Dedifferentiated amniotic fluid mesenchymal stem cell (primary cell): ENCODE measurements around the gene EFL1.

Source experiments
- DNase-seq: peaks from one replicate; pipeline ENCODE4 v3.0.0-alpha.2; 2016; ENCODE audit errors: extremely low spot score

Gene EFL1

DNA sequence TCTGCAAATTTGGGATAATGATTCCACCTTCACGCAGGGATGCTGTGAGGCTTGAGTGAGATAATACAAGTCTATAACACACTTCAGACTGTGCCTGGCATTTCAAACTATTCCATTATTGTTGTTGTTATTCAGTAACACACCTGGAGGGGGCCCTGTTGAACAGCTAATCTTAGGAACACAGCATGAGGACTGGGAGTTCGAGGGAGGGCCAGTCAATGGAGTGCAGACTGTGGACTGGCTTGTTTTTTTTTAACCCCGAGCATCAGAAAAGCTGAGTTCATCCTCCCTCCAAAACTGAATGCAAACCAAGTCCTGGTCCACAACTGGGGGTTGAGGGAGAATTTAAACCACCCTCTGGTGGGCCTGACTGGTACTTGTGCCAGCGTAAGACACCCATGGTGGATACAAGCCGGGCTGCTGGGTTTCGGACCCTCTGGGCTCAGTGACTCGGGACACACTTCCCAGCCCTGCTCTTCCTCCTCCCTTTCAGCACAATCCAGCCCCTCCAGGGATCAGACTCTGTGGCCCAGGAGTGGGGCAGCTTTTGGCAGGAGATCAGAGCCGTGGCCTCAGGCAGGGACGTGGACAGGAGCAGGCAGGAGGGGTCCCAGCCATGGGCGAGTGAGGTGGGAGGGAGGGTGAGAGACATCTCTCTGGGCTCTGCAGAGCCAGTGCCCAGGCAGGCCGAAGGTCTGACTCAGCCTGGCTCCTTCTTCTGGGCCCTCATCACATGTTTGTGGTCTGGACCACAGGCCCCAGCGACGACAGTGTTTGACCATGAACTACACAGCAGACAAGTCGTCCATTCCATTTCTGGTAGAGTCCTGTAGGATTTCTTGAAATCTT lies 180.4 kb downstream of the EFL1 start:
- peak; percentile 75 for DNase-seq

- no peak for DNase-seq
Observed at GRCh38 chr15:82080774-82081173, 181.8 kb downstream of the EFL1 start.
